ENCODE results near the gene CLASP1.

- TF ChIP-seq CTCF (conservative IDR thresholded peaks at IDR 0.05): no peak
- TF ChIP-seq ZFX (IDR thresholded peaks at IDR 0.05): no peak
Measured at GRCh38 chr2:121595012-121595891, 54.0 kb downstream of the CLASP1 start.
